Skeletal muscle tissue (tissue), 4 donors: Measurements from ENCODE around the gene HOXA11. TPM values are rescaled to one million over a fixed set of nuclear protein-coding genes. Genes with fewer than 3 reads are reported as not detected.
A peak's percentile ranks its signal among the peaks of the same experiment; 100 is the strongest.

ENCODE experiments used
- H3K27ac ChIP-seq: one replicate; pipeline ENCODE4 v1.7.0; 2013; ENCODE audit warnings: mild to moderate bottlenecking, low read depth, low read length, inconsistent platforms
- H3K27me3 ChIP-seq, 3 donors: one replicate each; pipeline ENCODE4 v1.7.0; 2013; ENCODE audit warnings: low read length in 3 of 3; ENCODE audit not compliant: control insufficient read depth in 3 of 3, insufficient read depth in 3 of 3
- H3K36me3 ChIP-seq, 3 donors: one replicate each; pipeline ENCODE4 v1.7.0; 2013; ENCODE audit warnings: low read length in 3 of 3; ENCODE audit not compliant: control insufficient read depth in 3 of 3, insufficient read depth in 3 of 3
- H3K4me1 ChIP-seq, 3 donors: one replicate each; pipeline ENCODE4 v1.7.0; 2013; ENCODE audit warnings: low read length in 3 of 3, mild to moderate bottlenecking in 3 of 3; ENCODE audit not compliant: control insufficient read depth in 3 of 3, insufficient read depth in 3 of 3
- H3K4me3 ChIP-seq, 3 donors: one replicate each; pipeline ENCODE4 v1.7.0; 2013; ENCODE audit warnings: low read length in 3 of 3
- H3K9ac ChIP-seq, 3 donors: one replicate each; pipeline ENCODE4 v1.7.0; 2013; ENCODE audit warnings: low read length in 3 of 3, mild to moderate bottlenecking in 3 of 3, moderate library complexity in 2 of 3, low read depth in 1 of 3
- H3K9me3 ChIP-seq, 3 donors: one replicate each; pipeline ENCODE4 v1.7.0; 2013; ENCODE audit warnings: low read length in 3 of 3; ENCODE audit not compliant: control insufficient read depth in 3 of 3
- total RNA-seq: library from RNA; depleted of rRNA; stranded (reverse); fragments of >200 nt; gene quantifications from one replicate; pipeline ENCODE4 v1.2.3, GENCODE V29; 2014
- donor health status: Osteomylitis.

HOXA11 gene
- total RNA-seq, 1 donor from 2014 or later: 2.1 TPM

DNA sequence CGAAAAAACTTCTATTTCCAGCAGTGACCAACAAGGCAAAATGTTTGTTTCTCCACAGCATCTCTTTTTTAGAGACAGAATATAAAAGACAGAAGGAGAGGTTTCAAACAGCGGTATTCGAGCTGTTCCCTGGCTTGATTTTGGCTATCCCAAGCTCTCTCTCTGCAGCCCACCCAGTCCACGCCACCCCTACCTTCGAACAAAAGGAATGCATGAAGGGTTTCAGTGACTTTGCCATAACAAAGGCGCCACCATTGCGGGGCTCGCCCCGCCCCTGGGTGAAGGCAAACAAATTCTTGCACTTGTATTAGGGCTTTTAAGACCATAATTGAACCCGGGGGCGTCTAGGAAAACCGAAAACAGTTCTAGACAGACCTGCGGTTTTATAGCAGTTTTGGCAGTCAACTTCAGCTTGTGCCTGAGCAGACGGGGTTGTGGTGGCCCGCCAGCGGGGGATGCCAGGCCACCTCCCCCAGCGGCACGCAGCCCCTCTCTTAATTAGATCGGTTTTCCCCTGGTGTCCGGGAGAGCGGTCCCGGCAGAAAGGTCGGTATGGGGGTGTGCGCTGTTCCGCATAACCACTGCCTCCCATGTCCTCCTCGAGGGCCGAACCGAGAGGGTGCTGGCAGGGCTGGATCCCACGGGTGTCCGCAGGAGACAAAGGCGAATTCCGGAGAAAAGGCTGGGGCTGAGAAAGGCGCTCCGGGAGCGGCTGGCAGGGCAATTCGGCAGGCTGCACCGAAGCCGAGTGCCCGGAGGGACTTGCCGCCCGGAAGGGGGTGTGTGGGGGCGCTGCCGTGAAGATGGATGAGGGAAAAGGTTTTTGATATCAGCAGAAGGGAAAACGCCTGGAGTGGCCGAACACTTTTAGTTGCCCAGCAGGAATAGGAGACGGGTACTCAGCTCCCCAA, 2.7 kb upstream of the HOXA11 start:
- H3K9me3 ChIP-seq: no peaks in the 10 kb centered on the region
- peaks cover 17 to 58% (median 42%) of the 10 kb centered on the region in 3 donors for H3K4me1 ChIP-seq
- no peaks in the 10 kb centered on the region for H3K36me3 ChIP-seq
- peak overlapping the region in 2 of 3 donors; percentile 56 to 87 for H3K9ac ChIP-seq
- H3K27me3 ChIP-seq: peaks cover 33 to 60% (median 43%) of the 10 kb centered on the region in 3 donors
- peak overlapping the region in 2 of 3 donors; percentile 45 to 64 for H3K4me3 ChIP-seq
- H3K27ac ChIP-seq: peak overlapping the region; percentile 36

DNA sequence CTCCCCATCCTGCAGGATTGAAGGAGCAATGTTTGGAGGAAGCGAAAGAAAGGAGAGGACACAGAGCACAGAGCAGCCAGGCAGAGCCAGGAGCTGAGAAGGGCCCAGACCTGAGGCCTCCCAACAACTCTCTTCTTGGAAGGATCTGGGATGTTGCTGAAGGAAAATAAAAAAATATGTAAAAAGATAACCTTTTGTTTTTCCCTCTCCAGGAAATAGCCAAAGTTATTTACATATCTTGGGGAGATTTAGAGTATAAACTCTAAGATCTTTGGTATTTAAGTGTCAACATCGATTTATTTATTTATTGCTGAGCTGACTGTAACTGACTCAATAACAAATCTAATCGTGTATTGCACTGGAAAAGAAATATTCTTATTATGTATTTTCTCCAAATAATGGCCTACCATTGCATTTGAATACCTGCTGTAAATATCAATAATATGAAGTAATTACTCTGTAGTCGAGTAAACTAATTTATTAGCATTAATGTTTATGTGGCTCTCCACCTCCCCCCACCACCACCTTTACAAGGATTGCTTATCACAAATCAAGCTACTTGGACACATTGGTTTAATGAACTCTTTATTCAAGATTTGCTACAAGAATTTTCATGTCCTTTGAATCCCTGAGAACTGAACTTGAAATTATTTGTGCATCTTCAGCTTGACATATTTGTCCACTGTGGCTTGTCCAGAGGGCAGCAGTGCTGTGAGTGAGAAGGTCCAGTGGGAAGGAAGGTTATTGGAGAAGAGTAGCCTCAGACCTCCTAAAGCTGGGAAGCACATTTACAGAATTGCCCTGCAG, 1.8 kb upstream of the HOXA11 start:
- Histone ChIP-seq H3K27me3 (peaks cover 31 to 59% (median 40%) of the 10 kb centered on the region in 3 donors), H3K4me1 (peaks cover 17 to 61% (median 42%) of the 10 kb centered on the region in 3 donors), H3K27ac (peak overlapping the region; percentile 74), H3K9ac (peak overlapping the region in 2 of 3 donors; percentile 32 to 94), H3K36me3 (no peaks in the 10 kb centered on the region), H3K4me3 (peak overlapping the region in 1 of 3 donors; percentile 64), H3K9me3 (no peaks in the 10 kb centered on the region)

DNA sequence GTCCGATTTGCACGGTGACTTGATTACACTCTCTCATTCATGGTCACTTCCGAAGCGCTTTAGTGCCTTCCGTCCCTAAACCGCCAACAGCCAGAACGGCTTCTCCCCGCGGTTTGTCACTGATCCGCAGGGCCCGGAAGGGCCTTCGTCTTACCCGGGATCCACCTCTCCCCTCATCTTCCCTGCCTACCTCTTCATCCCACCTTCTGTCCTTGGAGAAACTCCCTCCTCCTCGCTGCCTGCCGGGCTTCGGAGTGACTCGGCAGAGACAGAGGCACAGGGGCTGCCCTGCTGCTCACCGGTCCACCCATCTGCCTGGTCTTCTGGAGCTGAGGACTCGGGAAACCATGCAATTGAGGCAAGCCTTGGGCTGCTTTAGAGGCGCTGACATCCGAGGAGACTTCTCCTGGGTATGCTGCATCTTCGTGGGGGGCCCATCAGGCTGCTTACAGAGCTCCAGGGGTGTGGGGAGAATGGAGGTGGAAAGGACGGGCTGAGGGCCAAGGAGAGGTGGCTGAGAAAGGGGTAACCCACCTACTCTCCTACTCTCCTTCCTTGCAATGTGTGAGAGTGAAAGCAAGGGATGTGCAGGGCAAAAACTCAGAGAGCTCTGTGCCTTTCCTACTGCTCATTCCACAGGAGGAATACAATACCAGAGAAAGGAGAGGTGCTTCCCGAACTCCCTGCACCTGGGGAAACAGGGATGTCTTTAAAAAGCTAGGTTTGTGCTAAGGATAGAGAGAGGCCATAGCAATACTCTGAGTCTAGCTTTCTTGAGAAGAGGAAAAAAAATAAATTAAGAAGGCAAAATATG, 1.0 kb upstream of the HOXA11 start:
- H3K27me3 ChIP-seq: peaks cover 24 to 55% (median 39%) of the 10 kb centered on the region in 3 donors
- H3K4me3 ChIP-seq: peak overlapping the region in 2 of 3 donors; percentile 80
- H3K36me3 ChIP-seq: no peaks in the 10 kb centered on the region
- H3K9ac ChIP-seq: peak overlapping the region in 2 of 3 donors; percentile 75 to 94
- H3K4me1 ChIP-seq: peaks cover 17 to 60% (median 42%) of the 10 kb centered on the region in 3 donors
- H3K9me3 ChIP-seq: no peaks in the 10 kb centered on the region
- H3K27ac ChIP-seq: peak overlapping the region; percentile 74

DNA sequence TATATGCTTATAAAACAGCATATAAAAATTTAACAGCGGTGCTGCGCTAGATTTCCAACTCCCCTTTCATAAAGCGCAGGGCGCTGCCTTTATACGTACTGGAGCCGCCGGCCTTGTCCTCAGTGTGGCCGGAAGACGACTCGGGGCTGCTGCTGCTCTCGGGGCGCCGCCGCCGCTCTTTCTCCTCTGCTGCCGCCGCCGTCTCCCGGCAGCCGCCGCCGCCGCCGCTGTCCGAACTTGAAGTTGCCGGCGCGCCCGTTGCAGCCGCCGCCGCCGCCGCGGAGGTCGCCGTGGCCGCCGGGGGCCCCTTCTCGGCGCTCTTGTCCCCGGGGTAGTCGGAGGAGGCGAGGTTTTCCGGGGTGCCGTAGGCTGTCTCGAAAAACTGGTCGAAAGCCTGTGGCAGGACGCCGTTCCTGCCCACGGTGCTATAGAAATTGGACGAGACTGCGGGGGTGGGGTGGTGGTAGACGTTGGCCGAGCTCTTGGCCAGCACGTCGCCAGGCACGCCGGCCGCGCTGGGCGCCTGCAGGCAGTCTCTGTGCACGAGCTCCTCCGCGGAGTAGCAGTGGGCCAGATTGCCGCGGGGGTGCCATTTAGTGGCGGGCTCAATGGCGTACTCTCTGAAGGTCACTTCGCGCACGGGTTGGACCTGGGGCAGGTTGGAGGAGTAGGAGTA, 557 bp downstream of the HOXA11 start:
- H3K27ac ChIP-seq: peak overlapping the region; percentile 74
- no peaks in the 10 kb centered on the region for H3K9me3 ChIP-seq
- peak overlapping the region; percentile 61 to 94 (median 75) for H3K9ac ChIP-seq
- H3K4me1 ChIP-seq: peaks cover 17 to 56% (median 37%) of the 10 kb centered on the region in 3 donors
- no peaks in the 10 kb centered on the region for H3K36me3 ChIP-seq
- H3K27me3 ChIP-seq: peaks cover 31 to 49% (median 35%) of the 10 kb centered on the region in 3 donors
- peak overlapping the region; percentile 76 to 80 (median 80) for H3K4me3 ChIP-seq

DNA sequence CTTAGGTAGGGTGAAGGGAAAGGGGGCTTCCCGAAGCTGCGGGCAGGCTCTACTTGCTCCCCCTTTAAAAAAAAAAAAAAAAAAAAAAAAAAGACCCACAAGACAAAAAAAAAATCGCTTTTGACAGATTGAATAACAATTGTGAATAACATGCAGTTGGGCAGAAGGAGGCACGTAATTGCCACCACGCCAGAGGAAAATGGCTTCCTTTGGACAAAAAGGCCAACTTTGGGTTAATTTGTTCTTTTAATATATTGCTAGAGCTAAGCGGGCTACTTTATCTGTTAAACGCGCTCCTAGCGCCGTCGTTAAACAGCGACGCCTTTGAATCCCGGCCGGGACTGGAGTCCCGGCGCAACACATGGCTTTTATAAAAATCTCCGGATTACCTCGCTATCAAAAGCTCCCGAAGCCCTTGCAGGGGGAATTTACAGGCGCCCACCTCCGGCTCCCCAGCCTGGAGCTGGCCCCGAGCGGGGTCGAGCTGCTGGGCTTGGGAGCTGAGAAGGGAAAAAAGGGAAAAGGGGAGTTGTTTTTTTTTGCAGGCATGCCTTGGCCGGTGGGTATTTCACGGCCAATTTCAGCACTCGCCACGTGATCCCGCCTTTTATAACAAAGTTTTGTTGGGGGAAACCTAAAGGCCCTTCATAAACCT, 1.2 kb downstream of the HOXA11 start:
- Histone ChIP-seq H3K27ac (peak overlapping the region; percentile 74), H3K9ac (peak overlapping the region; percentile 59 to 94 (median 70)), H3K4me1 (peaks cover 17 to 52% (median 30%) of the 10 kb centered on the region in 3 donors), H3K36me3 (no peaks in the 10 kb centered on the region), H3K9me3 (no peaks in the 10 kb centered on the region), H3K4me3 (peak overlapping the region; percentile 76 to 80 (median 80)), H3K27me3 (peaks cover 33 to 42% (median 33%) of the 10 kb centered on the region in 3 donors)

DNA sequence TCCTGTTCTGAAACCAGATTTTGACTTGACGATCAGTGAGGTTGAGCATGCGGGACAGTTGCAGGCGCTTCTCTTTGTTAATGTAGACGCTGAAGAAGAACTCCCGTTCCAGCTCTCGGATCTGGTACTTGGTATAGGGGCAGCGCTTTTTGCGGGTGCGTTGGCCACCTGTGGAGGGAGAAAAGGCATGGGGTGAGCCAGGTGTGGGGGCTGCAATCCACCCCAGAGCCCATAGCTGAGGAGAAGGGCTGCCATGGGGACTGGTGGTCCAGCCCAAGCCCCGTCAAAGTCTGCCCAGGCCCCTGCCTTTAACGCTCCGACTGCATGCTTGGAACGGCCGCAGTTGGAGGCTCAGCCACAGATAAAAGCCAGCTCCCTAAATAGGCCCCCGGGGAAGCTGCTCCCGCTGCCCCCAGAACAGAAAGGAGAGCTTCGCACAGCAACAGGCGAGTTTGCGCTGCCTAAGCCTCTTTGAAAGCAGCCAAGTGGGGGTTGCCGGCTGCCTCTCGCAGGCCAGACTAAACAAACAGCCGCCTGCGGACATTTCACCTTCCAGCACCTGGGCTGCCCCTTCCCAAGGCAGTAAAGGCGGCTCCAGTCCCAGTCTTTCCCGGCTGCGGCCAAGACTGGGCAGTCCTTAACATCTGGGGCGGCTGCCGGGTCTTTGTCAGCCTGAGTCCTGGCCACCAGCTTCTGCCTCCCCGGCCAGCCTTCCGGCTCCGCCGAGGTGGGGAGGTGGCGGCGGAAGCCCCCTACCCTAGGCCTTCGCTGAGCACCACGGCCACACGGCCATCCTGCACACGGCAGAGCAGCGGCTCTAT, 2.0 kb downstream of the HOXA11 start:
- Histone ChIP-seq H3K36me3 (no peaks in the 10 kb centered on the region), H3K9ac (peak overlapping the region; percentile 33 to 94 (median 64)), H3K4me1 (peaks cover 17 to 45% (median 29%) of the 10 kb centered on the region in 3 donors), H3K4me3 (peak overlapping the region; percentile 76 to 80 (median 80)), H3K27me3 (peaks cover 33 to 36% (median 33%) of the 10 kb centered on the region in 3 donors), H3K9me3 (no peaks in the 10 kb centered on the region), H3K27ac (peak overlapping the region; percentile 21)

DNA sequence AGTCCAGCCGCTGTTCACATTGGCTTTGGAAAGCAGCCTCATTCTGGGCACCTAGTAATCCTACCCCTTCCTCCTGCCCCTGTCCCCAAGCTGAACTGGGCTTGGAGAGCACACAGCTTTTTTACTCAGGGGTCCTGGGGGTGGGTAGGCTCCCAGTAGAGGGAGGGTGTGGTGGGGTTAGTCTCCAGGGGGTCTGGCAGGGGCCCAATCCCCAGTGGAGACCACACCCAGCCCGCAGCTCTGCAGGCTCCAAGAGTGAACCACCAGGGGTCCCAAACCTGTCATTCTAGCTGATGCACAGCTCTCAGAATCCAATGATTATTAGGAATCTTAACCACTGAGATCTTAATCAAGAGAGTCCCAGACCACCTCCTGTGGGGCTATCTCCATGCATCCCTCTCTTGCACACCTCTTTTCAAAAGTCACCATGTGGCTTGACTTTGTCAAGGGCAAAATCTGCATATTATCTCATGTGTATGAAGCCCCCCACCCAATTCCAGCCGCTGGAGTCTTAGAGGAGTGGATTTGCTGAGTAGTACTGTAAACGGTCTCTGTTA, 2.7 kb downstream of the HOXA11 start:
- Histone ChIP-seq H3K27ac (no peak overlapping the region), H3K9me3 (no peaks in the 10 kb centered on the region), H3K36me3 (no peaks in the 10 kb centered on the region), H3K9ac (peak overlapping the region in 2 of 3 donors; percentile 64 to 94), H3K4me3 (no peak overlapping the region), H3K4me1 (peaks cover 22 to 50% (median 33%) of the 10 kb centered on the region in 3 donors), H3K27me3 (peaks cover 31 to 33% (median 33%) of the 10 kb centered on the region in 3 donors)

DNA sequence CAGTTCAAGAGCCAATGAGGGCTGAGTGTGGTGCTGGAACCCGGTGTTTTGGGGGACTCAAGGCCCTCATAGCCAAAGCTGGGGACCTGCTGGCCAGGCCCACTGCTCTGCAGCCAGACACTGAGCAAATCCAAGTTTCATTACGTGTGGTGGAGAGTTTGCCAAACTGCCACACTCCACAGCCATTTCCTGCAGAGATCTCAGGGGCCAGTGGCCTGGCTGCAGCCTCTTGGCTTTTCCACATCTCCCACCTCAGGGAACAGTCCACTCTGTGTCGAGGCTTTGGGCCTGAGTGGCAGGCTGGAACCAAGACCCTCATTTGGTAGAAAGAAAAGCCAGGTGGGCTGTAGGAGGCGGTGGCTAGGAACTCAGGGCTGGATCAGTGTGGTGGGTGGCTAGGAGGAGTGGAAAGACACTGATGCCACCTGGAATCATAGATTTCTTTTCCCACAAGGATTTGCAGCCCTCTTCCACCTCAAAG, 3.2 kb downstream of the HOXA11 start:
- Histone ChIP-seq H3K9ac (peak overlapping the region in 1 of 3 donors; percentile 54), H3K27ac (no peak overlapping the region), H3K9me3 (no peaks in the 10 kb centered on the region), H3K4me3 (no peak overlapping the region), H3K4me1 (peaks cover 27 to 56% (median 38%) of the 10 kb centered on the region in 3 donors), H3K27me3 (peaks cover 31 to 33% (median 33%) of the 10 kb centered on the region in 3 donors), H3K36me3 (no peaks in the 10 kb centered on the region)
